Skeletal muscle tissue (tissue), 4 donors: ENCODE results near the gene EFNA1. TPM values are rescaled to one million over a fixed set of nuclear protein-coding genes. Genes with fewer than 3 reads are reported as not detected.
A peak's percentile ranks its signal among the peaks of the same experiment; 100 is the strongest.
"Not testable (repeated sequence)": the region's sequence is repeated elsewhere in the genome, so short reads cannot be mapped to it uniquely, and the experiment has no call there.

ENCODE experiments used
- H3K27ac ChIP-seq: one replicate; pipeline ENCODE4 v1.7.0; 2013; ENCODE audit warnings: mild to moderate bottlenecking, low read depth, low read length, inconsistent platforms
- H3K27me3 ChIP-seq, 3 donors: one replicate each; pipeline ENCODE4 v1.7.0; 2013; ENCODE audit warnings: low read length in 3 of 3; ENCODE audit not compliant: control insufficient read depth in 3 of 3, insufficient read depth in 3 of 3
- H3K36me3 ChIP-seq, 3 donors: one replicate each; pipeline ENCODE4 v1.7.0; 2013; ENCODE audit warnings: low read length in 3 of 3; ENCODE audit not compliant: control insufficient read depth in 3 of 3, insufficient read depth in 3 of 3
- H3K4me1 ChIP-seq, 3 donors: one replicate each; pipeline ENCODE4 v1.7.0; 2013; ENCODE audit warnings: low read length in 3 of 3, mild to moderate bottlenecking in 3 of 3; ENCODE audit not compliant: control insufficient read depth in 3 of 3, insufficient read depth in 3 of 3
- H3K4me3 ChIP-seq, 3 donors: one replicate each; pipeline ENCODE4 v1.7.0; 2013; ENCODE audit warnings: low read length in 3 of 3
- H3K9ac ChIP-seq, 3 donors: one replicate each; pipeline ENCODE4 v1.7.0; 2013; ENCODE audit warnings: low read length in 3 of 3, mild to moderate bottlenecking in 3 of 3, moderate library complexity in 2 of 3, low read depth in 1 of 3
- H3K9me3 ChIP-seq, 3 donors: one replicate each; pipeline ENCODE4 v1.7.0; 2013; ENCODE audit warnings: low read length in 3 of 3; ENCODE audit not compliant: control insufficient read depth in 3 of 3
- total RNA-seq: library from RNA; depleted of rRNA; stranded (reverse); fragments of >200 nt; gene quantifications from one replicate; pipeline ENCODE4 v1.2.3, GENCODE V29; 2014
- donor health status: Osteomylitis.

EFNA1 gene
- total RNA-seq, 1 donor from 2014 or later, result 13.0 TPM

DNA sequence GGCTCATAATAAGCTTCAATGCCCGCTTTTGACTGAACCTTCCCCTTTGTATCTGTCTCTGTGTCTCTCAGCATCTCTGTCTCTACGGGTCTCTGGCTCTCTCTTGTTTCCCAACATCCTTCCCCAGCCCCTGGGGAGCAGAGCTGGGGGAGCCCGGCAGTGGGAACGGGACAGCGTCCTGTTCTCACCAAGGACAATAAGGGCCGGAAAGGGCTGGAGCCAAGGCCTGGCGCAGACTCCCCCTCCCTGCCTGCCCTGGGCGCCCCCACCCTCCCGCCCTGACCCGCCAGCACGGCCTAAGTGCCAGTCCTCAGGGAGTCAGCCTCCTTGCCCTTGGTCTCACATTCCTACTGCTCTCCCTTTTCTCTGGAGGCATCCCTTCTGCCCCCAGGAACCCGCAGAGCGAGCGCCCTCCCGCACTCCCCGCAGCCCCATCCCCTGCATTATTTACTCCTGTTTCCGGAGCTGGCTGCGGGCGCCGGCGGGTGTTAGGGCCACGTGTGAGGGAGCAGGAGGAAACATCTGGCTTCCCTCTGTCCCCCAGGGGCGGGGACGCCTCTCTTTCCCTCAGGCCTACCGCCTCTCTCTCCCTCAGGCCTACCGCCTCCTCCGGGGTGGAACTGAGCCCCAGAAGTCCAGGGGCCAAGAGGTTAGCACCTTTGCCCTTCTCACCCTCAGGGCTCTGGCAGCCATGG is 38.9 kb downstream of the EFNA1 start:
- no peaks in the 10 kb centered on the region for H3K9me3 ChIP-seq
- peak overlapping the region in 2 of 3 donors; percentile 31 to 41 for H3K4me3 ChIP-seq
- H3K36me3 ChIP-seq, result peaks cover 11 to 19% (median 14%) of the 10 kb centered on the region in 3 donors
- H3K27ac ChIP-seq, result peak overlapping the region; percentile 64
- H3K27me3 ChIP-seq, result peaks cover 0 to 15% (median 9%) of the 10 kb centered on the region in 3 donors
- H3K4me1 ChIP-seq, result peaks cover 9 to 18% (median 14%) of the 10 kb centered on the region in 3 donors
- no peak overlapping the region for H3K9ac ChIP-seq

- H3K36me3 ChIP-seq, result peaks cover 11 to 19% (median 14%) of the 10 kb centered on the region in 3 donors
- H3K4me3 ChIP-seq, result peak overlapping the region in 2 of 3 donors; percentile 31 to 45
- H3K27me3 ChIP-seq, result peaks cover 0 to 15% (median 9%) of the 10 kb centered on the region in 3 donors
- H3K4me1 ChIP-seq, result peaks cover 14 to 25% (median 22%) of the 10 kb centered on the region in 3 donors
- H3K9ac ChIP-seq, result peak overlapping the region in 2 of 3 donors; percentile 7 to 25
- peak overlapping the region; percentile 48 for H3K27ac ChIP-seq
- H3K9me3 ChIP-seq, result no peaks in the 10 kb centered on the region
These were observed 39.8 kb downstream of the EFNA1 start for GRCh38 chr1:155167166-155168104.

GRCh38 chr1:155168105-155168445 is 40.4 kb downstream of the EFNA1 start:
- Histone ChIP-seq H3K4me1 (peaks cover 17 to 28% (median 25%) of the 10 kb centered on the region in 3 donors), H3K27me3 (peaks cover 0 to 15% (median 9%) of the 10 kb centered on the region in 3 donors), H3K36me3 (peaks cover 11 to 19% (median 14%) of the 10 kb centered on the region in 3 donors)
- H3K27ac ChIP-seq, H3K4me3 ChIP-seq, H3K9ac ChIP-seq, H3K9me3 ChIP-seq: not testable (repeated sequence)

DNA sequence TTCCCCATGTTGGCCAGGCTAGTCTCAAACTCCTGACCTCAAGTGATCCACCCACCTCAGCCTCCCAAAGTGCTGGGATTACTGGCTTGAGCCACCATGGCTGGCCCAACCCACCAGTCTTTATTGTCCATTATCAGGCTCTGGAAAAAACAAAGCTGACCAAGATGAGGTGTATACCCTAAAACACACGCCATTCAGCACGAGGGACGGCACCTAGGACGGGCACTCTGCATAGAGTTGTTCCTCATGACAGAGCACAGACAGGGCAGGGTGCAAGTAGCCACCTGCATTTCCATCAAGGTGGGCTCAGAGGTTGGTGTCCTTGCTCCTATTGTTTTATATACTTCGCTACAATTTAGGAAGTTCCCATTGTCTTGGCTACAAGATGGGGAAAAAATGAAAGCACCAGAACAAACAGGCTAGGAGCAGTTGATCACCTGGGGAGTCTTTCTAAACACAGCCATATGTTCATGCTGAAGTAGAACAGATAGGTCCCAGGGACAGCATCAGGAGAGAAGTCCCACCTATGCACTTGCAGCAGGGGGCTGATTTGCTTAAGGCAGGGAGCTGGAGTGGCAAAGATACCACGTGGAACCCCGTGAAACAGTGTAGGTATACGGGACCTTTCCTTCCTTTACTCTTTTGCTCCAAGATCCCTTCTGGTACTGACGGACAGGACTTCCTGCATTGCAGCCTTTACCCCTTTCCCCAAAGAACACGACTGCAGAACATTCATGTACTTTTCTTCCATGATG is 41.0 kb downstream of the EFNA1 start:
- no peak overlapping the region for H3K27ac ChIP-seq
- peaks cover 0 to 15% (median 9%) of the 10 kb centered on the region in 3 donors for H3K27me3 ChIP-seq
- H3K36me3 ChIP-seq, result peaks cover 11 to 19% (median 14%) of the 10 kb centered on the region in 3 donors
- no peak overlapping the region for H3K4me3 ChIP-seq
- no peak overlapping the region for H3K9ac ChIP-seq
- H3K9me3 ChIP-seq, result no peaks in the 10 kb centered on the region
- H3K4me1 ChIP-seq, result peaks cover 21 to 32% (median 30%) of the 10 kb centered on the region in 3 donors

DNA sequence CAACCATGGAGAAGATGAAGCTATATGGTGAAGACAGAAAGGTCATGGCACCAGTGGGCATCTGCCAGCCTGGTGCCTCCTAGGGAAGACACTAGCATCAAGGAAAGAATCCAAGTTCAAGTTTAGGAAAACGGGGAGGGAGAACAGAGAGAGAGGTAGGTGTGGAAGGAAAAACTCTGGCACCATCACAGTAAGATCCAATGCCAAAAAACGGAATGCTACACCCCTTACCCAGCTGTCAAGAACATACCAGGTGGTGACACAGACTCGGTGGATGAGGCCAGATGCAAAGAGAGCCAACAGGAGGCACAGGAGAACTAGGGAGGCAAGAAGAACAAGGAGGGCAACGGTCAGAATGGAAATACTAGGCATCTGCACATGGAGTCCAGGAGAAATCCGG is 41.9 kb downstream of the EFNA1 start:
- no peaks in the 10 kb centered on the region for H3K9me3 ChIP-seq
- H3K4me1 ChIP-seq, result peaks cover 22 to 36% (median 32%) of the 10 kb centered on the region in 3 donors
- peaks cover 4 to 20% (median 14%) of the 10 kb centered on the region in 3 donors for H3K27me3 ChIP-seq

GRCh38 chr1:155170101-155170785 is 42.6 kb downstream of the EFNA1 start:
- Histone ChIP-seq H3K36me3 (peaks cover 11 to 19% (median 14%) of the 10 kb centered on the region in 3 donors), H3K4me3 (no peak overlapping the region), H3K9ac (no peak overlapping the region), H3K27me3 (peaks cover 11 to 26% (median 19%) of the 10 kb centered on the region in 3 donors), H3K27ac (no peak overlapping the region), H3K4me1 (peaks cover 22 to 36% (median 32%) of the 10 kb centered on the region in 3 donors), H3K9me3 (no peaks in the 10 kb centered on the region)

More for the DNA sequence above, 41.9 kb downstream of the EFNA1 start:
- Histone ChIP-seq H3K4me3 (no peak overlapping the region), H3K9ac (no peak overlapping the region), H3K27ac (no peak overlapping the region), H3K36me3 (peaks cover 11 to 19% (median 14%) of the 10 kb centered on the region in 3 donors)

DNA sequence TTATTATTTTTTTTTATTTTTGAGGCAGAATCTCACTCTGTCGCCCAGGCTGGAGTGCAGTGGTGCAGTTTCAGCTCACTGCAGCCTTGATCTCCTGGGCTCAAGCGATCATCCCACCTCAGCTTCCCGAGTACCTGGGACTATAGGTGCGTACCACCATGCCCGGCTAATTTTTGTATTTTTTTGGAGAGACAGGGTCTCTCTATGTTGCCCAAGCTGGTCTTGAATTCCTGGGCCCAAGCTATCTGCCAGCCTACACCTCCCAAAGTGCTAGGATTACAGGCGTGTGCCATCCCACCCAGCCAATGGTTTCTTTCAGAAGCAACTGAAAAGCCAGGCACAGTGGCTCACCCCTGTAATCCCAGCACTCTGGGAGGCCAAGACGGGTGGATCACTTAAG is 43.1 kb downstream of the EFNA1 start:
- no peak overlapping the region for H3K27ac ChIP-seq

DNA sequence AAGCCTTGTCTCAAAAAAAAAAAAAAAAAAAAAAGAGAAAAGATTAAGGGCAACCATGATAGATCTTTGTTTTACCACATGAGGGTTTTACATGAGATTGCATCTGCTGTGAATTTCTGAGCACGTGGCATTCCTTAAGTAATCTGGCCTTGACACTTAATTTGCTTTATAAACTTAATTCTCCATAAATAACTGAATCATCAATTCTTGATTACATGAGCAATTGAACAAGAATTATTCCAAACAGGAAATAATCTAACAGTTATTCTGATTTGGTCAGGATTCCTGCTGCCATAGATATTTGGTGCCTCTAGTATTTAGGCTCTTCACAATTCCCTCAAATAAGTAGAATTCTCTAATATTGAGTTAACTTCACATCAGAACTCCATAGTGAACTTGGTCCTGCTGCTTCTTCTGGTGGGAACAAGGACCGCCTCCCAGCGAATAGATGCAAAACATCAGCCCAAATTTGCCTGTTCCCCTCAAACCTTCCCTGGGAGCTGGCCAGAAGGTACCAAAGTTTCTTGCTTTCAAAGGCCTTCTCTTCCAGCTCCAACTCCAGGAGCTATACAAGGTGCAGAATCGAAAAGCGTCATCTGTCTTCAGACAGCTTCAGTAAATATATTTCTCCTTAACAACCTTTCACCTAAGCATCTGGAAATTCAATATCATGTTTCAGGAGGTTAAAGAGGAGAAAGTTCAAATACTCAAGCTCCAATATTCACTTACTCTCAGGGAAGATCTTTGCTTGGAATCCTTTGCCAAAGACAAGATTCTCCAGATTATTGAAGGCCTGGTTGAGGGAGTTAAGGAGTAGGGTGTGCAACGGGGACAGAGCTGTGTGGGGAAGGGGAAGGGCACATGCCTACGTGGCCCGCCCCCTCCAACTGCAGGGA is 44.4 kb downstream of the EFNA1 start:
- Histone ChIP-seq H3K9me3 (no peaks in the 10 kb centered on the region), H3K4me3 (peak overlapping the region; percentile 89 to 96 (median 93)), H3K9ac (peak overlapping the region; percentile 91 to 97 (median 94)), H3K4me1 (peaks cover 18 to 35% (median 28%) of the 10 kb centered on the region in 3 donors), H3K27me3 (peaks cover 12 to 18% (median 12%) of the 10 kb centered on the region in 3 donors), H3K27ac (peak overlapping the region; percentile 95), H3K36me3 (peaks cover 11 to 19% (median 14%) of the 10 kb centered on the region in 3 donors)

More for the DNA sequence above, 43.1 kb downstream of the EFNA1 start:
- no peak overlapping the region for H3K4me3 ChIP-seq
- peaks cover 22 to 35% (median 32%) of the 10 kb centered on the region in 3 donors for H3K4me1 ChIP-seq
- no peak overlapping the region for H3K9ac ChIP-seq
- peaks cover 12 to 28% (median 21%) of the 10 kb centered on the region in 3 donors for H3K27me3 ChIP-seq
- H3K36me3 ChIP-seq, result peaks cover 11 to 19% (median 14%) of the 10 kb centered on the region in 3 donors
- H3K9me3 ChIP-seq, result no peaks in the 10 kb centered on the region
